Suprapubic skin (tissue), 4 donors: ENCODE results near the gene CPN2.

ENCODE experiments used
- EP300 ChIP-seq: sonication (generic); formaldehyde crosslinking; IDR thresholded peaks from one replicate; pipeline ENCODE4 v1.6.1; 2017; ENCODE audit warnings: antibody characterized with exemption
- POLR2AphosphoS5 ChIP-seq, 3 donors: sonication (generic); formaldehyde crosslinking; IDR thresholded peaks; one replicate each; pipeline ENCODE4 v1.6.1; 2017; ENCODE audit warnings: antibody characterized with exemption in 3 of 3
- TF ChIP-seq, protein P1 (sequence below), 2 donors: fragments of 200-600 bp in 1 of 2; fragments of 450-650 bp in 1 of 2; sonication (generic) in 1 of 2; IDR thresholded peaks; one replicate each; pipeline ENCODE4 v1.5.1; 2016 to 2019; ENCODE audit warnings: antibody characterized with exemption in 2 of 2, mild to moderate bottlenecking in 1 of 2, moderate library complexity in 1 of 2

DNA sequence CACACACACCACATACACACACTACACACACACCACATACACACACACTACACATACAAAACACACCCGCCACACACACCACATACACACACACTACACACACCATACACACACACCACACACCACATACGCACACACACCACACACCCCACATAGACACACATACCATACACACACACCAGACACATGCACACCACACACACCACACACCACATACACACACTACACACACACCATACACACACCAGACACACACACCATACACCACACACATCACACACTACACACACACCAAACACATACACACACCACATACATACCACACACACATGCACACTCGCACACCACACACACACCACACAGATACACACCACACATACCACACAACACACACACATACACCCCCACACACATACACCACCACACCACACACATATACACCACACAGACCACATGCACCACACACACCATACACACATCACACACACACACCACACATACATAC is 26.3 kb downstream of the CPN2 start:
- TF ChIP-seq POLR2AphosphoS5 (IDR thresholded peaks at IDR 0.05) (no peak), EP300 (no peak)
- TF ChIP-seq, protein P1, sequence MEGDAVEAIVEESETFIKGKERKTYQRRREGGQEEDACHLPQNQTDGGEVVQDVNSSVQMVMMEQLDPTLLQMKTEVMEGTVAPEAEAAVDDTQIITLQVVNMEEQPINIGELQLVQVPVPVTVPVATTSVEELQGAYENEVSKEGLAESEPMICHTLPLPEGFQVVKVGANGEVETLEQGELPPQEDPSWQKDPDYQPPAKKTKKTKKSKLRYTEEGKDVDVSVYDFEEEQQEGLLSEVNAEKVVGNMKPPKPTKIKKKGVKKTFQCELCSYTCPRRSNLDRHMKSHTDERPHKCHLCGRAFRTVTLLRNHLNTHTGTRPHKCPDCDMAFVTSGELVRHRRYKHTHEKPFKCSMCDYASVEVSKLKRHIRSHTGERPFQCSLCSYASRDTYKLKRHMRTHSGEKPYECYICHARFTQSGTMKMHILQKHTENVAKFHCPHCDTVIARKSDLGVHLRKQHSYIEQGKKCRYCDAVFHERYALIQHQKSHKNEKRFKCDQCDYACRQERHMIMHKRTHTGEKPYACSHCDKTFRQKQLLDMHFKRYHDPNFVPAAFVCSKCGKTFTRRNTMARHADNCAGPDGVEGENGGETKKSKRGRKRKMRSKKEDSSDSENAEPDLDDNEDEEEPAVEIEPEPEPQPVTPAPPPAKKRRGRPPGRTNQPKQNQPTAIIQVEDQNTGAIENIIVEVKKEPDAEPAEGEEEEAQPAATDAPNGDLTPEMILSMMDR (IDR thresholded peaks at IDR 0.05): no peak
